ENCODE data around the gene AMOT.

AMOT gene

DNA sequence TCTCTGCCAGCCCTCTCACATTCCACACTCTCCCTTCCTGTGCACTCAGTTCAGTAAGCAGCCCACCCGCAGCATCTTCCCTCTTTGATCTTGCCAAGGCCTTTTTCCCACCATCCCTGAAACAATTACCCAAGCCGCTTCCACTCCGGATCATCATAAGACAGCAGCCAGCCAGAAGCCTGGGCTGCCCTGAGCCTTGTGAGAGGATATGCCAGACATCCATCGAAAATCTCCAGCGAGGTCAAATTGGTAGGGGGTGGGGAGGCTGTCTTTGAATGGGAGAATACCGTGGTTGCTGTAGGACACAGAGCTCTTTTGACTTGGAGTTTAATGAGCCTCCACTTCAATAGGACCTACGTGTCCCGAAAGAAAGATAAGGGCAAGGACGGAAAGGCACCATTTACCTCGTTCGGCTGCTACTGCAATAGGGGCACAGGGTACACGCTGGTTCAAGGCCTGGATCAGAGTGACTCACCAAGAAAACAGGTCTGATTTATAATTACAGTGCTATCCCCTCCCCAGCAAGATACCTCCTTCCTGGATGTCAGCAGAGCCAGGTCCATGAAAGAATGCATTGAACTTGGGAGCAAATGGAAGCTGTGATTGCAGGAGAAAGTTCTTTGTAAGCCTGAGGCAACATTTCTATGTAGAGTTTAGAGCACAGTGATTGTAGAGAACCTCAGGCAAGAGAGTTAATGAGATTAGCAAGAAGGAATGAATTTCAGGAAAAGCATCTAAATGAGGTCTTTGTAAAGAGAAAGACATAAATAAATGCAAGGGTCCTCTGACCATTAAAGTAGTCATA is 39.5 kb downstream of the AMOT start:
- no peak for DNase-seq (ENCODE audit: low spot score)

DNA sequence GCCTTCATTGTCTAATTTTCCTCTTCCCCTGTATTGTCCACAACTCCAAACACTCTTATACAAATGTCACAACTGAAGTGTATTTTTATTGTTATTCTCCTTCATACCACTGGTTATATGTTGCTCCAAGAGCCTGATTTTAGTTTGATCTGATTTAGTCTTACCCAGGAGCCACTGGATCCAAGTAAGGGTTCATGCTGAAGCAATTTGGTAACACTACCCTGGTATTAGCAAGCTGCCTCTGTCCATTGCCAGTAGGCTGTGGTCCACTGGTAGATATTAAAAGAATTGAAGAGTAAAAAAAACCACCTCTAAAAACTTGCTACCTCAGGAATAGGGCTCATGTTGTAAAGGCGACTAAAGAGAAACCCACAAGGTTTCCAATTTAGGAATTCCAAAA is 41.2 kb downstream of the AMOT start:
- DNase-seq (ENCODE audit: low spot score) = no peak

- DNase-seq (ENCODE audit: low spot score) = no peak
Observed at GRCh38 chrX:112798736-112799135, 41.9 kb downstream of the AMOT start.

- no peak for DNase-seq (ENCODE audit: low spot score)
Observed at GRCh38 chrX:112789931-112790330, 50.7 kb downstream of the AMOT start.

DNA sequence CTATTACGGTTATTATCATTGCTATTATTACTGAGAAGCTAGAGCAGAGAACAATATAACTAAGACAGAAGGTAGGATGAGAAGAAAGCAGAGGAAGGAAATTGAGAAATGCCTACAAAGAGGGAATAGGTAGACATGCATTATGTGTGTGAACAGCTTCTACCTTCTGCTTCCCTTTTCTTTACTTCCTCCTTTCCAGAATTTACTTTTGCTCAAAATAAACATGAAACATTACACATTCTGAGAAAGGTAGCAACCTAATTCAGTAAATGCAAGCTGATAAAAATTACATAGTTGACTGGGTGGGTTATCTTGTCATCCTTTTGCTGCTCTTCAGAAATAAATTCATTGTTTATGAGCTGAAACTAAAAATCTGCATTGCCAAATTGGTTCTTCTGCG is 54.6 kb downstream of the AMOT start:
- DNase-seq (ENCODE audit: low spot score) = no peak

GRCh38 chrX:112785344-112785743 is 55.3 kb downstream of the AMOT start:
- DNase-seq (ENCODE audit: low spot score) = no peak

DNA sequence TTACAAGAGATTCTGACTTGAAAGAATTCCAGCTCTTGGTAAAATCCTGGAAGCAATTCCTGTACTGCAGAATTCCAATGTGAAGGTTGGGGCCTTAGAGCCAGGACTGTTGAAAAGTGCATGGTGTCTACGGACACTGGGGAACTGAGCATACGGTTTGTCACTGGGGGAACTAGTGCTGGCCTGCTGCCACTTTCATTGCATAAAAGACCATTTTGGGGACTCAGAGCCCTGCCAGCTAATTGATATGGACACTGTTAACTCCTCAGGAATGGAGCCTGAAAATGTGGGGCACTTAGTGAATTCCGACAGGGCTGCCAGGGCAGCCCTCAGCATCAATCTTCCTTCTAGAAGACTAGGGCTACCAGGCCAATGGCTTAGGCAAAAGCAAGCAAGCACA is 55.9 kb downstream of the AMOT start:
- DNase-seq (ENCODE audit: low spot score) = no peak

DNA sequence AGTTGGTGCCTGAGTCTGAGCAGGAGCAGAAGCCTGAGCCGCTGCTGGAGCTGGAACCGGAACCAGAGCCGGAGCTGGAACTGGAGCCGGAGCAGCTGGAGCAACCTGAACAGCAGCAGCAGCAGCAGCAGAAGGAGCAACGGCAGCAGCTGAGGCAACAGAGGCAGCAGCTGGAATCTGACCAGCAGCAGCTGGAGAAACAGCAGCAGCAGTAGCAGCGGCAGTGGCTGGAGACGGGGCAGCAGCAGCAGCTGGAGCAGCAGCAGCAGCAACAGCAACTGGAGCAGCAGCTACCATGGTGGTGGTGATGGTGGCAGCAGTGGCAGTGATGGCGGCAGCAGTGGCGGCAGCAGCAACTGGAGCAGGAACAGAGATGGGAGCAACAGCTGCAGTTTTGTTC is 61.5 kb downstream of the AMOT start:
- no peak for DNase-seq (ENCODE audit: low spot score)

DNA sequence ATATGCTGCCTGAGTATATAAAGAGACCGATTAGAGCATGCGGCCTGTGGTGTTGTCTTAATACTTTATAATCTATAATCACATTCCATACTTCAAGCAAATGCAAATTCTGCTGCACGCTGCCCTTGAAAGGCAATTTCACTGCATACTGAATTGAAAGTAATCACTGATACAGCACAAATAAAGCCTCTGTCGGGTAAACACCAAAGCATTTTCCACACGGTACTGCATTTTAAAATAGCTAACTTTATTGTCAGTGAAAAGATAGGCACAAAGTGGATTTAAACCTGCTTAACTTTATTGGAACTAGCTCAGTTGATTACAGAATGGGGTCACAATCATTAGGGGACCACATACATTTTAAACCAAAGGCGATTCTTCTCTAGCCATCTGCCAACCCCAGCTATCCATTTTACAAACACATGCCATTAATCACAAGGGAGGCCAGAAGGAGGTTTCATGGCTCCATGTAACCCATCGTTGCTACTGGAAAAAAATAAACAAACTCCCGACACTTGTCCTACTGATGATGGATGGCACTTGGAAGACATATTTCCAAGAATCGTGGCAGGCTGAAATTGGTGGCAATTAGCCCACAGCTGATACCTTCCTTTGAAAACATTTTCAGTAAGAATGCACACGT is 65.9 kb downstream of the AMOT start:
- DNase-seq (ENCODE audit: low spot score) = no peak

GRCh38 chrX:112774142-112774541 is 66.5 kb downstream of the AMOT start:
- no peak for DNase-seq (ENCODE audit: low spot score)

- DNase-seq (ENCODE audit: low spot score) = no peak
Observed at GRCh38 chrX:112769034-112769433, 71.6 kb downstream of the AMOT start.

DNA sequence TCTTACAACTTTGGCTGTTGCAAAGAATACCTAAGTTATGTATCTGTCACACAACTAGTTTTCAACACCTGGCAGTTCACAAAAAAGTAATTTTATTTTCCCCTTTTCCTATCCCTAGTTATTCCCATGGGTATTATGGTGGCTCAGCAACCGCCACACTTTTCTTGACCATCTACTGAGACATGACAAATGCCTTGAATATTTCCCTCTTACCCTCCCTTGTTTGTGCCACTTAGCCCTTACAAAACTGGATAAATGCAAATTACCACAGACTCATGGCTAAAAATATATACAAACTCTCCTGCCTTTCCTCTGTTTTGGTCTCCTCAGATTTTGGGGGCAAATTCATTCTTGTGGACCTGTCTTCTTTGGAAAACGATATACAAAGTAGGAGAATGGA is 72.1 kb downstream of the AMOT start:
- no peak for DNase-seq (ENCODE audit: low spot score)

GRCh38 chrX:112766774-112767173 is 73.9 kb downstream of the AMOT start:
- DNase-seq (ENCODE audit: low spot score) = no peak

DNA sequence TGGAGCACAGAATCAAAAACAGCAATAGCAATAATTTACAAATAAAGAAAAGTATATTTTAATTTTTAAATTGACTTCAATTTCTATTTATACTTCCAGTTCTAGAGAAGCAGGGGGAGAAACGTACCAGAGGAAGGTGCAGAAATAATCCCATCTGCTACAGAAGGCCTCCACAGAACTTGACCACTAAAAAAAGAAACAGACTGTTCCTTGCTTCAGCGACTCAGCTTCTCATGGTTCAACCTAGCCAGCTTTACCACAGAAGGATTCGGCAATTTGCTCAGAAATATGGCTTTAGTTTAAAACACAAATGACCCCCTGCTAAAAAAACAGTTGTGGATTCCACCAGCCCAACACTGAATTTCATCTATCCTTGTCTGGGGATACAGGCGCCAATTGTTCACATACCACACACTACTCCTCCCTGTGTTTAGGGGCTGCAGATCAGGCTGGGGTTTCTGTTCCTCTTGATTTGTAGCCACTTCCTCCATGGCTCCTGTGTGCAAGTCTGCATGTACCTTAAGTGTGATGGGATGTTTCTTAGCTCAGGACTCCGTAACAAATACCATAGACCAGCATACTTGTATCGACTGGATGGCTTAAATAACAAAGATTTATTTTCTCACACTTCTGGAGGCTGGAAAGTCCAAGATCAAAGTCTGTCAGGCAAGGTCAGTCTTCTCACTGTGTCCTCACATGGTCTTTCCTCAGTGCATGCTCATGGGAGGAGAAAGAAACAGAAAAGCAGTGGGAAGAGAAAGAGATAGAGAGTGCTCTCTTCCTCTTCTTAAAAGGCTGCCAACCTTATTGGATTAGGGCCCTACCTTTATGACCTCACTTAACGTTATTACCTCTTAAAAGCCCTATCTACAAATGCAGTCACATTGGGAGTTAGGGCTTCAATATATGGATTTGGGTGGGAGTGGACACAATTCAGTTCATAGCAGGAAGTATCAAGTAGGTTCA is 79.1 kb downstream of the AMOT start:
- no peak for DNase-seq (ENCODE audit: low spot score)

DNA sequence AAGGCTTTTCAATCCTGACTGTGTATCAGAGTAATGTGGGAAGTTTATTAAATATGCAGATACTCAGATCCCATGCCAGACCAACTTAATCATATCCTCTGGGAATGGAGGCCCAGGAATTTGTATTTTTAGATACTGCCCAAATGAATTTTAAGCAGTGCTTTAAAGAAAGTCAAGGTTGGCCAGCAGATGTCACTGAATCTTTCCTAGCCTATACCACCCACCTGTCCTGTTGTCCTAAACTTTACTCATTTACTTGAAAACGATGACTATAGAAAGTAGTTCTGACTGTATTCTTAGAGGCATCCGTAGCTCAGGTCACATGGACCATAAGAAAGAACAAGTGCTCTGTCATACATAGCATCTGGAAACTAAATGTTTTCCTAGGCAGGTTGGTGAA is 79.9 kb downstream of the AMOT start:
- DNase-seq (ENCODE audit: low spot score) = no peak

DNA sequence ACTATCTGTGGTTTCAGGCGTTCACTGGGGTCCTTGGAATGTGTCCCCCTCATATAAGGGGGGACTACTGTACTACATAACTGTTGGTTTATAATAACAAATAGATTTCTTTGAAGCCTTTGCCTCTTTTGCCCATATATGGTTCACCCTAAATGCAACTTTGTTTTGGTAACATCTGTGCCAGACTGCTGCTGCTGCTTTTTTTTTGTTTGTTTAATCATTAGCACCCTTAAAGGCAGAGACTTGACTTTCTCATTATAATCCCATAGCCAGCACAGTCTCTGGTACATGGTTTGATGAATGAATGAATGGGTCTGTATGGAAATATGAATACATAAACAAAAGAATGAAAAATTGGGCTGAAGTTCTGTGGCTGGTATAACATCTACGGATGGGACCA is 80.7 kb downstream of the AMOT start:
- DNase-seq (ENCODE audit: low spot score) = no peak

GRCh38 chrX:112759512-112759911 is 81.1 kb downstream of the AMOT start:
- DNase-seq (ENCODE audit: low spot score) = no peak

GRCh38 chrX:112757946-112758345 is 82.7 kb downstream of the AMOT start:
- DNase-seq (ENCODE audit: low spot score) = no peak

GRCh38 chrX:112753116-112753515 is 87.5 kb downstream of the AMOT start:
- DNase-seq (ENCODE audit: low spot score) = no peak

DNA sequence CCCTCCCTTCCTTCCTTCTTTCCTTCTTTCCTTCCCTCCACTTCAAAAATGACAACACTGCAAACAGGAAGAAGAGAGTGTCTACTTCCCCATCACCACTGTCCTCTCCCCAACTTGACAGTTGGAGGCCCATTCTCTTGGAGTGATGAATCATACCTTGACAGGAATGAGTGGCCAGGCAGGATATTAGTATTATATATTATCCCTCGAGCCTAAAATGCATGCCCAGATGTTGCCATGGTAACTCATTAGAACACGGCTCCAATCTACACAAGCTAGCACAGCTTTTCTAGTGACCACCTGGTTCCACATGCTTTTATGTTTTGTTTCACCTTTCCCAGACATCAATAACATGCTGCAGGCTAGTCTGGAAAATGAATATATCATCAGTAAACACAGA is 89.6 kb downstream of the AMOT start:
- no peak for DNase-seq (ENCODE audit: low spot score)

DNA sequence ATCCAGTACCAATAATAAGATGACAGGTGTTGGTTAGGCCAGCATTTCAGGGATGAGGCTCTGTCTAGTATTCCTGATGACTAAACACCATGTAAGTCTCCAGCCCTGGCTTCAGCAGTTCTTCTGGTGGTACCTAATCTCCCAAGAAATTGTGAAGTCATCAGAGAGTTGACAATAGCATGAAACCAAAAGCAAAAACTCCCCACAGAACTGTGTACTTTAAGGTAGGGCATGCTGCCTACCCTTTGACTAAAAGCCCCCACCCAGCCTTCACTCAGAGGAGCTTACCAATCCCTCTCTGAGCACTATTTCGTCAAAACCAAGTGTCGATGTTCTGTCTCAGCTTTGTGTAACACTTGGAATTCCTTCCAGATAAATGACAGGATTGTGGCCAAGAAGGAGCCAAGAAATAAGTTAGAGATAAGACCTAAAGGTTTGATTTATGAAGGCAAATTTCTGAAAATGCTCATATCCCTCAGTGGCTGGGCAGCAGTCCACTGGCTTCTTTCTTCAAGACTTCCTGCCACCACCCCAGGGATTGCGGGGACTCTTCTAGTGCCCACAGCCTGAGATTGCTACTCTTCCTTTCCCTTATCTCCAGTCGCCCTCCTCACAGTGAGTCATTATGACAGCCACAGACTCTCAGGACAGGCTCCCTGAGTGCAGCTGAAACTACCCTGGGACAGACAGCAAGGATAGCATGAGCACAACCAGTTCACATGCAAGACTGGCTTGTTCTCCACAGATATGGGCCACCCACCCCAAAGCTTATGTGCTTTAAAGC is 93.6 kb downstream of the AMOT start:
- DNase-seq (ENCODE audit: low spot score) = no peak

Data from SK-N-DZ (cell line).